WI38 (cell line): ENCODE data around the gene LRMDA.

ENCODE experiments used
- H3K4me3 ChIP-seq: 2 replicates; pipeline ENCODE4 v1.5.1; 2011; ENCODE audit warnings: low read depth, mild to moderate bottlenecking, control low read depth, low read length
- CTCF ChIP-seq: IDR thresholded peaks from 2 replicates; pipeline ENCODE4 v1.5.1; 2012; ENCODE audit warnings: low read depth, mild to moderate bottlenecking, control low read depth, low read length

Gene LRMDA

GRCh38 chr10:76558586-76558985 is 1127.2 kb downstream of the LRMDA start:
- no peak for TF ChIP-seq CTCF
- no peak overlapping the region for H3K4me3 ChIP-seq

- H3K4me3 ChIP-seq = no peak overlapping the region
Observed at GRCh38 chr10:76558996-76559891, 1127.8 kb downstream of the LRMDA start.

GRCh38 chr10:76559892-76560220 is 1128.4 kb downstream of the LRMDA start:
- TF ChIP-seq CTCF = no peak
- H3K4me3 ChIP-seq = no peak overlapping the region

More at GRCh38 chr10:76558996-76559891, 1127.8 kb downstream of the LRMDA start:
- TF ChIP-seq CTCF = no peak

- TF ChIP-seq CTCF = no peak
- no peak overlapping the region for H3K4me3 ChIP-seq
Observed at GRCh38 chr10:76560338-76560737, 1128.9 kb downstream of the LRMDA start.

GRCh38 chr10:76563286-76563685 is 1131.9 kb downstream of the LRMDA start:
- TF ChIP-seq CTCF = no peak

GRCh38 chr10:76572021-76572420 is 1140.6 kb downstream of the LRMDA start:
- no peak overlapping the region for H3K4me3 ChIP-seq
- no peak for TF ChIP-seq CTCF

More at GRCh38 chr10:76563286-76563685, 1131.9 kb downstream of the LRMDA start:
- no peak overlapping the region for H3K4me3 ChIP-seq

- no peak for TF ChIP-seq CTCF
- no peak overlapping the region for H3K4me3 ChIP-seq
Observed at GRCh38 chr10:76576276-76576962, 1145.0 kb downstream of the LRMDA start.
